HepG2 (cell line): ENCODE results near the gene MACROD2. TPM values are rescaled to one million over a fixed set of nuclear protein-coding genes. Genes with fewer than 3 reads are reported as not detected.

Experiments used
- AHDC1 ChIP-seq: sonication (generic); formaldehyde crosslinking; IDR thresholded peaks from 2 replicates; pipeline ENCODE4 v1.5.1; 2020; ENCODE audit warnings: mild to moderate bottlenecking, missing genetic modification reagents, borderline replicate concordance
- BCL6 ChIP-seq: IDR thresholded peaks from 2 replicates; pipeline ENCODE4 v1.6.1; 2016; ENCODE audit warnings: missing genetic modification reagents, missing compliant biosample characterization
- FOXK1 ChIP-seq: sonication (generic); formaldehyde crosslinking; IDR thresholded peaks from 2 replicates; pipeline ENCODE4 v1.4.0; 2020; ENCODE audit warnings: low read depth, missing genetic modification reagents, borderline replicate concordance
- GABPA ChIP-seq, 2 experiments: IDR thresholded peaks; 2 replicates each; pipeline ENCODE4 v1.6.1; 2011 to 2016; ENCODE audit warnings: low read depth in 2 of 2, low read length in 1 of 2, missing biosample characterization in 1 of 2, missing genetic modification characterization in 1 of 2
- HMG20A ChIP-seq: IDR thresholded peaks from 2 replicates; pipeline ENCODE4 v1.6.1; 2016; ENCODE audit warnings: borderline replicate concordance
- MTERF4 ChIP-seq: sonication (generic); formaldehyde crosslinking; IDR thresholded peaks from 2 replicates; pipeline ENCODE4 v1.8.0; 2023; ENCODE audit warnings: mild to moderate bottlenecking, missing genetic modification reagents
- TERF1 ChIP-seq: sonication (generic); formaldehyde crosslinking; IDR thresholded peaks from 2 replicates; pipeline ENCODE4 v1.8.0; 2022; ENCODE audit warnings: mild to moderate bottlenecking, missing genetic modification reagents, moderate library complexity
- ZFP36 ChIP-seq: fragments of 150-350 bp; IDR thresholded peaks from 2 replicates; pipeline ENCODE4 v1.6.1; 2018; ENCODE audit warnings: borderline replicate concordance, low read length, low read depth; ENCODE audit not compliant: partially characterized antibody
- ZKSCAN5 ChIP-seq: sonication (generic); formaldehyde crosslinking; IDR thresholded peaks from 2 replicates; pipeline ENCODE4 v1.5.1; 2020; ENCODE audit warnings: mild to moderate bottlenecking, missing genetic modification reagents
- ZNF550 ChIP-seq: sonication (generic); formaldehyde crosslinking; IDR thresholded peaks from 2 replicates; pipeline ENCODE4 v1.4.0; 2020; ENCODE audit warnings: mild to moderate bottlenecking, missing genetic modification reagents, borderline replicate concordance
- polyA plus RNA-seq, 8 experiments: library from polyadenylated mRNA; depleted of rRNA in 3 of 8; stranded (reverse) in 7 of 8; unstranded in 1 of 8; fragments of >200 nt; fragmentation: Illumina TruSeq in 4 of 8; extraction: Trizol in 4 of 8; gene quantifications; 2 replicates each; pipeline versions ENCODE4 v1.2.1 to v1.2.3, GENCODE V29; 2011 to 2016; ENCODE audit warnings: low read depth in 4 of 8, missing spikeins in 1 of 8, mixed read lengths in 1 of 8; ENCODE audit not compliant: insufficient read depth in 1 of 8
- total RNA-seq, 5 experiments: library from RNA; depleted of rRNA; stranded (reverse); fragments of >200 nt; fragmentation: Illumina TruSeq; extraction: Trizol; gene quantifications; 2 replicates each; pipeline ENCODE4 v1.2.3, GENCODE V29; 2016; ENCODE audit warnings: low read depth in 1 of 5
- TF ChIP-seq, protein P1 (sequence below): sonication (generic); formaldehyde crosslinking; IDR thresholded peaks from 2 replicates; pipeline ENCODE4 v1.4.0; 2020; ENCODE audit warnings: missing genetic modification reagents
- TF ChIP-seq, protein P2 (sequence below): sonication (generic); formaldehyde crosslinking; IDR thresholded peaks from 2 replicates; pipeline ENCODE4 v1.8.1; 2023; ENCODE audit warnings: mild to moderate bottlenecking, inconsistent platforms, moderate library complexity, missing genetic modification reagents, borderline replicate concordance
- TF ChIP-seq, protein P3 (sequence below): sonication (generic); formaldehyde crosslinking; IDR thresholded peaks from 2 replicates; pipeline ENCODE4 v1.5.0; 2020; ENCODE audit warnings: missing genetic modification reagents

The MACROD2 gene
- total and polyA plus RNA-seq, 2 of the 13 experiments (the other 11 are each of a cell fraction or from before 2014, with no cell fraction given), result 0.13 to 0.51 TPM

DNA sequence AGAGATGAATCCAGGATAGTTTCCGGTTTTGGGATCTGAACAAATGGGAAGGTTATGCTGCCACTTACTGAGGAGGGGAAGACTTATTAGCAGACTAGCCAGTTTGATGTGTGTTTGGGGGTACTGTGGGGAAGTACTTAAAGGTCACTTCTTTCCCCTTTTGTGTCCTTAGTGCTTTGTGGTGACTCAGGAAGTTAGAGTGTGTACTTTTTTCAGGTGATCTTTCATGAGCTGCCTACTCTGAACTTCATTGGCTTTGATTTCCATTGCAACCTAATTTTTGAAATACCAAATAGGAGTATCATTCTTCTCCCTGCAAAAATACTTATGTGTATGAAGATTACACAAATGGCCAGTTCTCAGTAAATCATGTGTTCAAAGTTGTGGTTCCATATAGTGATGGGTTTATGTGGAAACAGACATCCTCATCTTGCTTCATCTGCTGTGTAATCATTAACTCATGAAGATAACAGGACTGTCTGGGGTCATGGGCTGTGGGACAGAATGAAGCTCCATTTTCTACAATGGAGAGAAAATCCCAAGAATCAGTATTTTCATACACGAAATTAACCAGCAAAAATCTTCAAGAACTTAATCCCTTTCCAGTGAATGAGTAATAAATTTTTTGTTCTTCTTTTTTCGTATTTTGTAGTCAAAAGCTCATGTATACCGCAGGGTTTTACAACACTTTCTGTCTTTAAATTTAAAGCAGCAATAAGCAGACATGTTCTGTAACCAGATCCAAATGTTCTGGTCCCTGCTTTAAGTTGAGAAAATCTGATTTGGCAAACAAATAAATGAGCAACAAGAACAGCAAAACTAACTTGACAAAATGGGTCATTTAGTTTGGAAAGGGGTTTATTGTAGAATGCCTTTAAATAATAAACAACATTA, 614.3 kb downstream of the MACROD2 start (continued):
- TF ChIP-seq FOXK1 (CRISPR knock-in tag) (peak; percentile 34; the same call in 1 of the 2 replicates), ZKSCAN5 (CRISPR knock-in tag) (no peak), ZFP36 (no peak), TERF1 (CRISPR knock-in tag) (no peak), MTERF4 (CRISPR knock-in tag) (no peak), HMG20A (CRISPR knock-in tag) (no peak), BCL6 (CRISPR knock-in tag) (0 out of 2 replicates have a peak, but pooled peaks have one; percentile 18), AHDC1 (CRISPR knock-in tag) (peak; percentile 56; the same call in 1 of the 2 replicates), ZNF550 (CRISPR knock-in tag) (no peak), GABPA (IDR thresholded peaks at IDR 0.05; ENCODE audit: low read depth, low read length) (no peak), GABPA (CRISPR knock-in tag; IDR thresholded peaks at IDR 0.05; ENCODE audit: low read depth) (0 out of 2 replicates have a peak, but pooled peaks have one; percentile 2)
- TF ChIP-seq, protein P1, sequence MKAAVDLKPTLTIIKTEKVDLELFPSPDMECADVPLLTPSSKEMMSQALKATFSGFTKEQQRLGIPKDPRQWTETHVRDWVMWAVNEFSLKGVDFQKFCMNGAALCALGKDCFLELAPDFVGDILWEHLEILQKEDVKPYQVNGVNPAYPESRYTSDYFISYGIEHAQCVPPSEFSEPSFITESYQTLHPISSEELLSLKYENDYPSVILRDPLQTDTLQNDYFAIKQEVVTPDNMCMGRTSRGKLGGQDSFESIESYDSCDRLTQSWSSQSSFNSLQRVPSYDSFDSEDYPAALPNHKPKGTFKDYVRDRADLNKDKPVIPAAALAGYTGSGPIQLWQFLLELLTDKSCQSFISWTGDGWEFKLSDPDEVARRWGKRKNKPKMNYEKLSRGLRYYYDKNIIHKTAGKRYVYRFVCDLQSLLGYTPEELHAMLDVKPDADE (CRISPR knock-in tag), result no peak
- TF ChIP-seq, protein P2, sequence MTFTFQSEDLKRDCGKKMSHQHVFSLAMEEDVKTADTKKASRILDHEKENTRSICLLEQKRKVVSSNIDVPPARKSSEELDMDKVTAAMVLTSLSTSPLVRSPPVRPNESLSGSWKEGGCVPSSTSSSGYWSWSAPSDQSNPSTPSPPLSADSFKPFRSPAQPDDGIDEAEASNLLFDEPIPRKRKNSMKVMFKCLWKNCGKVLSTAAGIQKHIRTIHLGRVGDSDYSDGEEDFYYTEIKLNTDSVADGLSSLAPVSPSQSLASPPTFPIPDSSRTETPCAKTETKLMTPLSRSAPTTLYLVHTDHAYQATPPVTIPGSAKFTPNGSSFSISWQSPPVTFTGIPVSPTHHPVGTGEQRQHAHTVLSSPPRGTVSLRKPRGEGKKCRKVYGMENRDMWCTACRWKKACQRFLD (CRISPR knock-in tag), result no peak
- TF ChIP-seq, protein P3, sequence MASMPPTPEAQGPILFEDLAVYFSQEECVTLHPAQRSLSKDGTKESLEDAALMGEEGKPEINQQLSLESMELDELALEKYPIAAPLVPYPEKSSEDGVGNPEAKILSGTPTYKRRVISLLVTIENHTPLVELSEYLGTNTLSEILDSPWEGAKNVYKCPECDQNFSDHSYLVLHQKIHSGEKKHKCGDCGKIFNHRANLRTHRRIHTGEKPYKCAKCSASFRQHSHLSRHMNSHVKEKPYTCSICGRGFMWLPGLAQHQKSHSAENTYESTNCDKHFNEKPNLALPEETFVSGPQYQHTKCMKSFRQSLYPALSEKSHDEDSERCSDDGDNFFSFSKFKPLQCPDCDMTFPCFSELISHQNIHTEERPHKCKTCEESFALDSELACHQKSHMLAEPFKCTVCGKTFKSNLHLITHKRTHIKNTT, result no peak
